ENCODE results near the gene MYLK. TPM values are rescaled to one million over a fixed set of nuclear protein-coding genes. Genes with fewer than 3 reads are reported as not detected.

Gene MYLK
- total and polyA plus RNA-seq, 5 donors from 2014 or later, result 0.07 to 2.9 (median 0.20) TPM; not detected in 1

GRCh38 chr3:123801474-123801873, 82.7 kb downstream of the MYLK start:
- peaks cover 4% of the 10 kb centered on the region for H3K27me3 Mint-ChIP-seq
- ATAC-seq (ENCODE audit: low read depth in 2 of 2), result no peak
- no peaks in the 10 kb centered on the region for H3K4me1 ChIP-seq (ENCODE audit: control insufficient read depth, insufficient read depth, low read length, poor library complexity, severe bottlenecking)
- no peaks in the 10 kb centered on the region for H3K36me3 ChIP-seq (ENCODE audit: control insufficient read depth, insufficient read depth, low read length)
- H3K4me3 Mint-ChIP-seq, result no peak overlapping the region
- H3K4me3 ChIP-seq (ENCODE audit: low read depth, low read length), result no peak overlapping the region
- H3K9me3 Mint-ChIP-seq, result no peaks in the 10 kb centered on the region
- no peaks in the 10 kb centered on the region for H3K36me3 Mint-ChIP-seq
- no peaks in the 10 kb centered on the region for H3K9me3 ChIP-seq (ENCODE audit: control insufficient read depth in 2 of 2, low read length in 2 of 2)
- H3K27ac Mint-ChIP-seq, result no peak overlapping the region
- no peaks in the 10 kb centered on the region for H3K4me1 Mint-ChIP-seq
- no peak overlapping the region for H3K27ac ChIP-seq (ENCODE audit: insufficient read depth, low read length, poor library complexity, severe bottlenecking)
- H3K27me3 ChIP-seq (ENCODE audit: control insufficient read depth, insufficient read depth, low read length), result no peaks in the 10 kb centered on the region
- DNase-seq, result no peak

DNA sequence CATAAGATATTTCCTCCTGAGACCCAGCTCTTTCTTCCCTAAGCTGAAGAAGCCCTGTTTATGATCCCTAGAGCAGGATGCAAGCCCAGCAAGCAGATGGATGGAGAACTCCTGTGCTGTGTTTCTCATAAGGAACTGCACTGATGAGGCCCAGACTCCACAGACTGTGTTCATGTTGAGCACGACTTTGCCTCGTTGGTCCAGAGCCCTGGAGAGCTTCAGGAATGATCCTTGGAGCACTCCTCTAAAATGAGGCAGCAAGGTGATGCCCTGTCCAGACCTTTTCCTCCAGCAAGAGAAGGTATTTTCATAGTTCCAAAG, 83.8 kb downstream of the MYLK start:
- peak overlapping the region in 1 of 3 donors; percentile 12 for H3K27ac Mint-ChIP-seq
- no peaks in the 10 kb centered on the region for H3K4me1 Mint-ChIP-seq

GRCh38 chr3:123799544-123800361, 84.4 kb downstream of the MYLK start:
- no peaks in the 10 kb centered on the region for H3K9me3 ChIP-seq (ENCODE audit: control insufficient read depth in 2 of 2, low read length in 2 of 2)
- no peak overlapping the region for H3K27ac ChIP-seq (ENCODE audit: insufficient read depth, low read length, poor library complexity, severe bottlenecking)
- no peaks in the 10 kb centered on the region for H3K27me3 ChIP-seq (ENCODE audit: control insufficient read depth, insufficient read depth, low read length)
- H3K4me1 Mint-ChIP-seq, result no peaks in the 10 kb centered on the region
- H3K4me3 ChIP-seq (ENCODE audit: low read depth, low read length), result no peak overlapping the region
- no peaks in the 10 kb centered on the region for H3K36me3 Mint-ChIP-seq
- H3K4me1 ChIP-seq (ENCODE audit: control insufficient read depth, insufficient read depth, low read length, poor library complexity, severe bottlenecking), result no peaks in the 10 kb centered on the region
- H3K27me3 Mint-ChIP-seq, result peaks cover 5% of the 10 kb centered on the region
- DNase-seq, result no peak
- peaks cover 0 to 2% (median 0%) of the 10 kb centered on the region in 7 donors for H3K9me3 Mint-ChIP-seq
- no peak overlapping the region for H3K4me3 Mint-ChIP-seq
- peak overlapping the region in 1 of 3 donors; percentile 12 for H3K27ac Mint-ChIP-seq
- H3K36me3 ChIP-seq (ENCODE audit: control insufficient read depth, insufficient read depth, low read length), result no peaks in the 10 kb centered on the region
- ATAC-seq (ENCODE audit: low read depth in 2 of 2), result no peak

More for the DNA sequence above, 83.8 kb downstream of the MYLK start:
- H3K4me1 ChIP-seq (ENCODE audit: control insufficient read depth, insufficient read depth, low read length, poor library complexity, severe bottlenecking), result no peaks in the 10 kb centered on the region
- DNase-seq (no peak), ATAC-seq (ENCODE audit: low read depth in 2 of 2) (no peak)
- H3K27me3 ChIP-seq (ENCODE audit: control insufficient read depth, insufficient read depth, low read length), result no peaks in the 10 kb centered on the region
- H3K36me3 Mint-ChIP-seq, result no peaks in the 10 kb centered on the region
- peaks cover 5% of the 10 kb centered on the region for H3K27me3 Mint-ChIP-seq
- H3K4me3 Mint-ChIP-seq, result no peak overlapping the region
- no peaks in the 10 kb centered on the region for H3K36me3 ChIP-seq (ENCODE audit: control insufficient read depth, insufficient read depth, low read length)
- no peaks in the 10 kb centered on the region for H3K9me3 ChIP-seq (ENCODE audit: control insufficient read depth in 2 of 2, low read length in 2 of 2)
- no peak overlapping the region for H3K27ac ChIP-seq (ENCODE audit: insufficient read depth, low read length, poor library complexity, severe bottlenecking)
- peaks cover 0 to under 1% (median 0%) of the 10 kb centered on the region in 7 donors for H3K9me3 Mint-ChIP-seq
- no peak overlapping the region for H3K4me3 ChIP-seq (ENCODE audit: low read depth, low read length)

DNA sequence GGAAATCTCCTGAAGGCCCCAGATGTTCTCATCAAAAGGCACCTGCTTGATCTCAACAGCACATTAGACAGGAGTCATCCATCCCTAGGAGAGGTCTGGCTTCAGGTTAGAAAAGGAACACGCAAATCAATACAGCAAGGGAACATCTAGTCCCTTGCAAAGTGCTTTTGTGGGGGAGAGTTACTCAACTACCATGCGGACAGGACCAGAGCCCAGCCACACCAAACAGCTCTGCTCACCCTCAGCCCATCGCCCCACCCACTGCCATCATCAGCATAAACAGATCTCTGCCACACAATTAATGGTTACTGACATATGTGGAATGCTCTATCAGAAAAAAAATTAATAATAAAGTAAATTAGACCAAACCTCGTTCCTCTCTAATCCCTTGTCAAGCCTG, 85.6 kb downstream of the MYLK start:
- peaks cover 0 to 2% (median 0%) of the 10 kb centered on the region in 7 donors for H3K9me3 Mint-ChIP-seq
- no peaks in the 10 kb centered on the region for H3K36me3 Mint-ChIP-seq
- ATAC-seq (ENCODE audit: low read depth in 2 of 2) (no peak), DNase-seq (no peak)
- H3K4me3 Mint-ChIP-seq, result no peak overlapping the region
- H3K4me1 Mint-ChIP-seq, result no peaks in the 10 kb centered on the region
- H3K4me3 ChIP-seq (ENCODE audit: low read depth, low read length), result no peak overlapping the region
- no peak overlapping the region for H3K27ac Mint-ChIP-seq
- H3K27me3 Mint-ChIP-seq, result peaks cover 5% of the 10 kb centered on the region
- peaks cover 3% of the 10 kb centered on the region for H3K27me3 ChIP-seq (ENCODE audit: control insufficient read depth, insufficient read depth, low read length)
- no peak overlapping the region for H3K27ac ChIP-seq (ENCODE audit: insufficient read depth, low read length, poor library complexity, severe bottlenecking)
- H3K36me3 ChIP-seq (ENCODE audit: control insufficient read depth, insufficient read depth, low read length), result no peaks in the 10 kb centered on the region
- no peaks in the 10 kb centered on the region for H3K4me1 ChIP-seq (ENCODE audit: control insufficient read depth, insufficient read depth, low read length, poor library complexity, severe bottlenecking)
- H3K9me3 ChIP-seq (ENCODE audit: control insufficient read depth in 2 of 2, low read length in 2 of 2), result no peaks in the 10 kb centered on the region

DNA sequence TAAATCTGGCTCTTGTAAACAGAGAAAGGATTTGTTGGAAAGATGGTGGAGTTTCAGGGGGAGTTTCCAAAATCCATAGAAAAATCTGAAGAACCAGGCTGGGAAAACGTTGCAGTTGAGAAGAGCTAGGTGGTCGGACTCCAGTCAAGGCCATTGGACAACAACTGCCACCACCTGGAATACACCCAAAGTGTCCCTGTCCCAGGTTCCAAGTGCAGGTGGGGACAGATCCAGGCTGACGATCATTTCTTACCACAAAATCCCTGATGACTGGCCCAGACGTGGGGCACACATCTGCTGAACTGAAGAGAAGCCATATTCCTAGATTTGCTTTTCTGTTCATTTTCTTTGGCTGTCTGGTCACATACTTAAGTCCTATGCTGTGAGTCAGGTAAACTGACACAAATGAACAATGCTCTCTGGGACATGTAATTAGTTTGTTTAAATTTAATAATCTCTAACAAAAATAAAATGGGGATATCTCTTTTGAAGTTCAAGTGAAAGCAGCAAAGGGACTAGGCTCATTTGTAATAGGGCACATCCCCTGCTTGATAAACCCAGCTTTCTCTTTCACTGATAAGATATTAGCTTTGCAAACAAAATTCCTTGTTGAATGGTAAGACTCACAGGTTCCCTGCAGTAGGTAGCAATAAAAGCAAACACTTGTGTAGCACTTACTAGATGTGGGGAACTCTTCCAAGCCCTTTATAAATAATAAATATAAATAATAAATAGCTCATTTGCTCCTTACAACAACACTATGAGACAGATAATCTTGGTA, 88.5 kb downstream of the MYLK start:
- no peaks in the 10 kb centered on the region for H3K36me3 Mint-ChIP-seq
- H3K4me3 ChIP-seq (ENCODE audit: low read depth, low read length), result no peak overlapping the region
- no peaks in the 10 kb centered on the region for H3K4me1 ChIP-seq (ENCODE audit: control insufficient read depth, insufficient read depth, low read length, poor library complexity, severe bottlenecking)
- no peak overlapping the region for H3K27ac ChIP-seq (ENCODE audit: insufficient read depth, low read length, poor library complexity, severe bottlenecking)
- DNase-seq (no peak), ATAC-seq (ENCODE audit: low read depth in 2 of 2) (no peak)
- H3K36me3 ChIP-seq (ENCODE audit: control insufficient read depth, insufficient read depth, low read length), result no peaks in the 10 kb centered on the region
- no peak overlapping the region for H3K4me3 Mint-ChIP-seq
- H3K27ac Mint-ChIP-seq, result no peak overlapping the region
- no peaks in the 10 kb centered on the region for H3K9me3 ChIP-seq (ENCODE audit: control insufficient read depth in 2 of 2, low read length in 2 of 2)
- H3K27me3 ChIP-seq (ENCODE audit: control insufficient read depth, insufficient read depth, low read length), result peaks cover 3% of the 10 kb centered on the region
- H3K27me3 Mint-ChIP-seq, result peaks cover 11% of the 10 kb centered on the region
- no peaks in the 10 kb centered on the region for H3K4me1 Mint-ChIP-seq
- peaks cover 0 to 2% (median 0%) of the 10 kb centered on the region in 7 donors for H3K9me3 Mint-ChIP-seq

- H3K4me1 ChIP-seq (ENCODE audit: control insufficient read depth, insufficient read depth, low read length, poor library complexity, severe bottlenecking), result no peaks in the 10 kb centered on the region
- H3K4me3 ChIP-seq (ENCODE audit: low read depth, low read length), result no peak overlapping the region
- Mint-ChIP-seq H3K27ac (no peak overlapping the region), H3K36me3 (no peaks in the 10 kb centered on the region), H3K4me1 (no peaks in the 10 kb centered on the region), H3K27me3 (peaks cover 14% of the 10 kb centered on the region), H3K9me3 (peaks cover 0 to 3% (median 0%) of the 10 kb centered on the region in 7 donors), H3K4me3 (no peak overlapping the region)
- no peak for ATAC-seq (ENCODE audit: low read depth in 2 of 2)
- H3K27ac ChIP-seq (ENCODE audit: insufficient read depth, low read length, poor library complexity, severe bottlenecking), result no peak overlapping the region
- H3K36me3 ChIP-seq (ENCODE audit: control insufficient read depth, insufficient read depth, low read length), result no peaks in the 10 kb centered on the region
- DNase-seq, result no peak
- peaks cover 3% of the 10 kb centered on the region for H3K27me3 ChIP-seq (ENCODE audit: control insufficient read depth, insufficient read depth, low read length)
- no peaks in the 10 kb centered on the region for H3K9me3 ChIP-seq (ENCODE audit: control insufficient read depth in 2 of 2, low read length in 2 of 2)
These were observed 90.7 kb downstream of the MYLK start for GRCh38 chr3:123793425-123793824.

- no peaks in the 10 kb centered on the region for H3K36me3 Mint-ChIP-seq
- no peak overlapping the region for H3K27ac ChIP-seq (ENCODE audit: insufficient read depth, low read length, poor library complexity, severe bottlenecking)
- peaks cover 0 to 3% (median 0%) of the 10 kb centered on the region in 7 donors for H3K9me3 Mint-ChIP-seq
- H3K36me3 ChIP-seq (ENCODE audit: control insufficient read depth, insufficient read depth, low read length), result no peaks in the 10 kb centered on the region
- peaks cover 14% of the 10 kb centered on the region for H3K27me3 Mint-ChIP-seq
- H3K27ac Mint-ChIP-seq, result no peak overlapping the region
- H3K4me3 ChIP-seq (ENCODE audit: low read depth, low read length), result no peak overlapping the region
- ATAC-seq (ENCODE audit: low read depth in 2 of 2) (no peak), DNase-seq (no peak)
- H3K27me3 ChIP-seq (ENCODE audit: control insufficient read depth, insufficient read depth, low read length), result peaks cover 3% of the 10 kb centered on the region
- H3K4me3 Mint-ChIP-seq, result no peak overlapping the region
- no peaks in the 10 kb centered on the region for H3K4me1 Mint-ChIP-seq
- no peaks in the 10 kb centered on the region for H3K9me3 ChIP-seq (ENCODE audit: control insufficient read depth in 2 of 2, low read length in 2 of 2)
- no peaks in the 10 kb centered on the region for H3K4me1 ChIP-seq (ENCODE audit: control insufficient read depth, insufficient read depth, low read length, poor library complexity, severe bottlenecking)
These were observed 91.5 kb downstream of the MYLK start for GRCh38 chr3:123792473-123793201.
